Nephron (organoid): Measurements from ENCODE around the gene RSAD1.

Experiments
- H3K27ac Mint-ChIP-seq, 3 experiments: 2 replicates each; pipeline ENCODE4 v1.8.0; 2020; ENCODE audit warnings: mixed read lengths in 3 of 3, mild to moderate bottlenecking in 2 of 3, moderate library complexity in 1 of 3
- H3K27me3 Mint-ChIP-seq: 2 replicates; pipeline ENCODE4 v1.8.0; 2021; ENCODE audit warnings: low read depth, mild to moderate bottlenecking, moderate library complexity, mixed read lengths
- H3K36me3 Mint-ChIP-seq: 2 replicates; pipeline ENCODE4 v1.8.0; 2020; ENCODE audit warnings: low read depth, mixed read lengths
- H3K4me1 Mint-ChIP-seq: 2 replicates; pipeline ENCODE4 v1.8.0; 2020; ENCODE audit warnings: mixed read lengths
- H3K4me3 Mint-ChIP-seq, 3 experiments: 2 replicates each; pipeline ENCODE4 v1.8.0; 2020; ENCODE audit warnings: mild to moderate bottlenecking in 3 of 3, mixed read lengths in 3 of 3, moderate library complexity in 2 of 3
- H3K9me3 Mint-ChIP-seq: 2 replicates; pipeline ENCODE4 v1.8.0; 2020; ENCODE audit warnings: mixed read lengths
- TF ChIP-seq, protein P1 (sequence below), 3 experiments: fragments of 200-600 bp; sonication (generic); IDR thresholded peaks; one replicate each; pipeline ENCODE4 v1.5.0; 2021; ENCODE audit warnings: antibody characterized with exemption in 3 of 3; ENCODE audit not compliant: unreplicated experiment in 3 of 3

Gene RSAD1

DNA sequence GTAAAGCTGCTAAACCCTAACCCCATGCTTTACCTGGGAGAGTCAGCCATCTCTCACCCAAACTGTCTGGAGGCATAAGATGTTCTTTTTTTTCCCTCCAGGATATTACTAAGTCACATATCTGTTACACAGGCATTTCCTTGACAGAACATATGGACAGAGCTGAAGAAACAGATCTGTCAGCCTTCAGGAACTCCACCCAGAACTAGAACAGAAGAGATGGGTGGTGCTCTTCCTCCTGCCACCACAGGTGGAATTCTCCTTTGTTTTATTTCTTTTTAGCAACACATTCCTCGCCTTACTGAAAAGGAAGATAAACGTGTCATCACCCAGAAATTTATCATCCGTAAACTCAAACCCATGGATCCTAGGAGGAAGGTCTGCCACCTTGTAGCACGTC is 38.4 kb downstream of the RSAD1 start:
- Mint-ChIP-seq H3K4me1 (peaks cover 37% of the 10 kb centered on the region), H3K36me3 (no peaks in the 10 kb centered on the region), H3K9me3 (no peaks in the 10 kb centered on the region), H3K4me3 (no peak overlapping the region), H3K27me3 (peaks cover 2% of the 10 kb centered on the region), H3K27ac (peak overlapping the region in 2 of 3 experiments; percentile 42)
- TF ChIP-seq, protein P1, sequence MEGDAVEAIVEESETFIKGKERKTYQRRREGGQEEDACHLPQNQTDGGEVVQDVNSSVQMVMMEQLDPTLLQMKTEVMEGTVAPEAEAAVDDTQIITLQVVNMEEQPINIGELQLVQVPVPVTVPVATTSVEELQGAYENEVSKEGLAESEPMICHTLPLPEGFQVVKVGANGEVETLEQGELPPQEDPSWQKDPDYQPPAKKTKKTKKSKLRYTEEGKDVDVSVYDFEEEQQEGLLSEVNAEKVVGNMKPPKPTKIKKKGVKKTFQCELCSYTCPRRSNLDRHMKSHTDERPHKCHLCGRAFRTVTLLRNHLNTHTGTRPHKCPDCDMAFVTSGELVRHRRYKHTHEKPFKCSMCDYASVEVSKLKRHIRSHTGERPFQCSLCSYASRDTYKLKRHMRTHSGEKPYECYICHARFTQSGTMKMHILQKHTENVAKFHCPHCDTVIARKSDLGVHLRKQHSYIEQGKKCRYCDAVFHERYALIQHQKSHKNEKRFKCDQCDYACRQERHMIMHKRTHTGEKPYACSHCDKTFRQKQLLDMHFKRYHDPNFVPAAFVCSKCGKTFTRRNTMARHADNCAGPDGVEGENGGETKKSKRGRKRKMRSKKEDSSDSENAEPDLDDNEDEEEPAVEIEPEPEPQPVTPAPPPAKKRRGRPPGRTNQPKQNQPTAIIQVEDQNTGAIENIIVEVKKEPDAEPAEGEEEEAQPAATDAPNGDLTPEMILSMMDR (IDR thresholded peaks at IDR 0.05; ENCODE audit: unreplicated experiment in 3 of 3), result no peak

DNA sequence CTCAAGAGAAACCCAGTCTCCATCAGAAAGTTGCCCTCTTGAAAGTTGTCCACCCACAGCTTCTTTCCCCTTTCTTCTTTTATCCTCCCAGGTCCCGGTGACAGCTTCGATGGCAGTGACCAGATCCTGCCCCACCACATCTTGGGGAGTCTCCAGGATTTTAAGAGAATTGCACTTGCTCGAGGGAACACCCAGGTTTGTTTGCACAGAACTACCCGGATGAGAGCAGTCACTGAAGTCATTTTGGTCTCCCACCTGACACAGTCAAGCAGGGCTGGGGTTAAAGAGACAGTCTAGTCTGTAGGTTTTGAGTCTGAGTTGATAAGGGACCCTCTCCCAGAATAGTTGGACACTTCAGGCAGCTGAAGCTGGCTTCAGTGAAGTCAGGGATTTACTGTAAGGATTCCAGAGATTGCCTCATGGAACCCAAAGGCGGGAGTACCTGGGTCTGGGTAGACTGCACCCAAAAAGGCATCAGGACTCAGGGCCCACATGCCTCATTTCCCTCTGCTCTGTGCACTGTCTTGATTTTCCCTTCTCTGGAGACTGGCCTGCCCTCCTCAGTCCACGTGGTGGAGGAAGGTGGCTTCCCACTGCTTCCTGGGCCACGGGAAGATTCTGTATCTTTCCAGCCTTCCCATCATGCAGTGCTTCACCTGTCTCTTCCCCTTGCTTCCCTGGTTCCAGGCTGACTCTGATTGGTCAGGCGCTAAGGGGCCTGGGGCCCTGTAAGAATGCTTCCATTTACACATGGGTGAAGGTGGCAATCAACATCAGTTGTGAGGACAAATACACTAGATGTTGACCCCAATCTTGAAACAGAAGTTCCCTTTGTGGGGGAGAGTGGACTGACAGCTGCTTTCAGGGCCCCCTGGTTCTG is 39.1 kb downstream of the RSAD1 start:
- Mint-ChIP-seq H3K4me3 (no peak overlapping the region), H3K4me1 (peaks cover 37% of the 10 kb centered on the region), H3K36me3 (no peaks in the 10 kb centered on the region), H3K27me3 (peaks cover 3% of the 10 kb centered on the region), H3K9me3 (no peaks in the 10 kb centered on the region), H3K27ac (peak overlapping the region; percentile 66 to 92 (median 85))
- TF ChIP-seq, protein P1 (IDR thresholded peaks at IDR 0.05; ENCODE audit: unreplicated experiment in 3 of 3), result no peak

DNA sequence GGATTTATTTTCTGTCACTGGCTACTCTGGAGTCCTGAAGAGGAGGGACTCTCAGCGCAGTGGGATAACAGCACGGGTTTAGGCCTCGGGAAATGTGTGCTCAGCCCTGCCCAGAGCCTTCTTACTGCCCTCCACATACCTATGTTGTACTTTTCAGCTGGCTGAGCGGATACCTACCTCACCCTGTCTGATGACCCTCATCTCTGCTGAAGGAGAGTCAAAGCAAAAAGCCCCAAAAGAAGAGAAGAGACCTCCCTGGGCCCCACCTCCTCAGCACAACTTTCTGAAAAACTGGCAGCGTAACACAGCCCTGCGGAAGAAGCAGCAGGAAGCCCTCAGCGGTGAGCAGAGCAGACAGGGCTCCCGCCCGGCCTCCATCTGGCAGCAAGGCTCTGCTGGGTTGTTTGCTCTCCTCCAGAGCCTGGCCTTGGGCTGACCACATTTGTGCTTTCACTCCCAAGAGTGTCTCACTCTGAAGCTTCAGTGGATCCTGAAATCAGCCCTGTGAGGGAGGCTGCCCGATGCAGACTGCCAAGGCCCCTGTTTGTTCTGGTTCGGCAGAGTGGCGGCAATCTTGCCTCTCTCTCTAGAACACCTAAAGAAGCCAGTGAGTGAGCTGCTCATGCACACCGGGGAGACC is 39.8 kb downstream of the RSAD1 start:
- Mint-ChIP-seq H3K27ac (peak overlapping the region; percentile 66 to 92 (median 85)), H3K9me3 (no peaks in the 10 kb centered on the region), H3K27me3 (peaks cover 3% of the 10 kb centered on the region), H3K4me1 (peaks cover 34% of the 10 kb centered on the region), H3K4me3 (no peak overlapping the region), H3K36me3 (no peaks in the 10 kb centered on the region)
- TF ChIP-seq, protein P1 (IDR thresholded peaks at IDR 0.05; ENCODE audit: unreplicated experiment in 3 of 3), result no peak

DNA sequence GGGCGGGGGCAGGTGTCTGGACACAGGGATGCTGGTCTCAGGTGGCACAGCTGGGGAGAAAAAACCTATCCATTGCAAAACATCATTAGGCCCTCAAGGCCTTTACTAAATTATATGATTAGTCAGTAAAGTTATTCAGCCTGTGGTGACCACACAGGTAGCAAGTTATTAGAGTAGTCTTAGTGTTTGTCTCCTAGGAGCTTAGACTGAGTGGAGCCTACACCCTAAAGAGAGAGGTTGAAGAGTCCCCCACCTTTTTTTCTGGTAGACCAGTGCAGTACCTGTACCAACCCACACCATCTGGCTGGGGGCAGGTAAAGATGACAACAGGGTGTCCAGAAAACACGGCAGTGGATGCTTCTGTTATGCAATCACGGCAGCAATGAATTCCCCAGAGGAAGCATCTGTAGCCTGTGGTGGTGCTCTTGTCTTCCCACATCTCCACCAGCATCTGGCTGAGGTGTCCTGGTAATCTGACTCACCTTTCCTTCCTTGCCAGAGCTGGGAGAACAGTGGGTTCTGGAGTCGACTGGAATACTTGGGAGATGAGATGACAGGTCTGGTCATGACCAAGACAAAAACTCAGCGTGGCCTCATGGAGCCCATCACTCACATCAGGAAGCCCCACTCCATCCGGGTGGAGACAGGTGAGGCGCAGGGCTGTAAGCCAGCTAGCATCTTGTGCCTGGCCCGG is 40.6 kb downstream of the RSAD1 start:
- H3K36me3 Mint-ChIP-seq, result no peaks in the 10 kb centered on the region
- peak overlapping the region in 2 of 3 experiments; percentile 85 to 92 for H3K27ac Mint-ChIP-seq
- H3K4me1 Mint-ChIP-seq, result peaks cover 30% of the 10 kb centered on the region
- TF ChIP-seq, protein P1 (IDR thresholded peaks at IDR 0.05; ENCODE audit: unreplicated experiment in 3 of 3), result no peak
- H3K27me3 Mint-ChIP-seq, result peaks cover 3% of the 10 kb centered on the region
- H3K9me3 Mint-ChIP-seq, result no peaks in the 10 kb centered on the region
- H3K4me3 Mint-ChIP-seq, result no peak overlapping the region

DNA sequence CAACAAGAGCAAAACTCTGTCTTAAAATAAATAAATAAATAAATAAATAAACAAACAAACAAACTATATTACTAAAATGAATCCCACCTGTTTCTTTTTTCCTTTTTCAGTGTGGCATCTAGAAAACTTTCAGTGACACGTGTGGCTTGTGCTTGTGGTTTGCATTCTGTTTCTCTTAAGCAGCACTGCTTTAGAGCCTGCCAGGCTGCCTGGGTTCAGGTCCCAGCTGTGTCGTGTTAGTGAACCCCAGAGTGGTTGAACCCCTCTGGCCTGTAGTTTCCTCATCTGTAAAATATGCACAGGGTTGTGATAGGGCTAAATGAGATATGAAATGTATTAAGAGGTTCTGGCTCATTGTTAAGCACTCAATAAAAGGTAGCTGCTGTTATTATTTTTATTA is 41.8 kb downstream of the RSAD1 start:
- TF ChIP-seq, protein P1 (IDR thresholded peaks at IDR 0.05; ENCODE audit: unreplicated experiment in 3 of 3), result no peak
- Mint-ChIP-seq H3K27ac (no peak overlapping the region), H3K4me1 (peaks cover 20% of the 10 kb centered on the region), H3K36me3 (no peaks in the 10 kb centered on the region), H3K4me3 (no peak overlapping the region), H3K9me3 (no peaks in the 10 kb centered on the region), H3K27me3 (peaks cover 3% of the 10 kb centered on the region)
